ENCODE measurements around the gene TRAF3.

The TRAF3 gene

GRCh38 chr14:102793531-102794328, 16.5 kb downstream of the TRAF3 start:
- Histone ChIP-seq H3K9ac (no peak overlapping the region), H3K4me1 (peaks cover 21 to 34% (median 26%) of the 10 kb centered on the region in 10 experiments), H4K20me1 (peaks cover 16 to 100% (median 90%) of the 10 kb centered on the region in 11 experiments; a peak in 21 of 22 replicates), H3K9me3 (replicated peaks in 1 of 11) (peaks cover 18 to 40% (median 33%) of the 10 kb centered on the region in 11 experiments), H3K27me3 (no peaks in the 10 kb centered on the region), H3K27ac (peak overlapping the region in 2 of 11 experiments; percentile 11 to 69; a peak in 3 of 22 replicates), H3K4me3 (no peak overlapping the region), H3K4me2 (peak overlapping the region in 9 of 11 experiments; percentile 18 to 93 (median 63); a peak in 17 of 22 replicates), H3K36me3 (peaks cover 0 to 45% (median 30%) of the 10 kb centered on the region in 11 experiments; a peak in 21 of 22 replicates)
- no peak for TF ChIP-seq Cebpa-rat (IDR thresholded peaks at IDR 0.05)

GRCh38 chr14:102795060-102795925, 18.0 kb downstream of the TRAF3 start:
- Histone ChIP-seq H3K27ac (peak overlapping the region in 10 of 11 experiments; percentile 0 to 69 (median 47); a peak in 12 of 22 replicates), H3K4me1 (peaks cover 26 to 50% (median 38%) of the 10 kb centered on the region in 10 experiments), H3K9ac (peak overlapping the region in 1 of 11 experiments; percentile 24; a peak in 3 of 22 replicates), H3K36me3 (peaks cover 0 to 45% (median 30%) of the 10 kb centered on the region in 11 experiments; a peak in 21 of 22 replicates), H4K20me1 (peaks cover 31 to 100% (median 90%) of the 10 kb centered on the region in 11 experiments; a peak in 20 of 22 replicates), H3K9me3 (replicated peaks in 1 of 11) (peaks cover 18 to 38% (median 33%) of the 10 kb centered on the region in 11 experiments), H3K4me3 (no peak overlapping the region), H3K27me3 (no peaks in the 10 kb centered on the region), H3K4me2 (peak overlapping the region; percentile 5 to 93 (median 63); a peak in 20 of 22 replicates)
- TF ChIP-seq Cebpa-rat (IDR thresholded peaks at IDR 0.05), result peak; percentile 7 to 80 (median 56); a peak in 15 of 22 replicates

GRCh38 chr14:102796661-102797190, 19.5 kb downstream of the TRAF3 start:
- Histone ChIP-seq H3K27ac (no peak overlapping the region), H3K36me3 (peaks cover 0 to 41% (median 27%) of the 10 kb centered on the region in 11 experiments; a peak in 21 of 22 replicates), H3K4me3 (no peak overlapping the region), H3K4me1 (peaks cover 27 to 50% (median 39%) of the 10 kb centered on the region in 10 experiments), H3K4me2 (no peak overlapping the region), H3K27me3 (no peaks in the 10 kb centered on the region), H3K9me3 (replicated peaks in 1 of 11) (peaks cover 18 to 33% (median 24%) of the 10 kb centered on the region in 11 experiments), H3K9ac (no peak overlapping the region), H4K20me1 (peaks cover 31 to 100% (median 85%) of the 10 kb centered on the region in 11 experiments; a peak in 20 of 22 replicates)
- no peak for TF ChIP-seq Cebpa-rat (IDR thresholded peaks at IDR 0.05)

DNA sequence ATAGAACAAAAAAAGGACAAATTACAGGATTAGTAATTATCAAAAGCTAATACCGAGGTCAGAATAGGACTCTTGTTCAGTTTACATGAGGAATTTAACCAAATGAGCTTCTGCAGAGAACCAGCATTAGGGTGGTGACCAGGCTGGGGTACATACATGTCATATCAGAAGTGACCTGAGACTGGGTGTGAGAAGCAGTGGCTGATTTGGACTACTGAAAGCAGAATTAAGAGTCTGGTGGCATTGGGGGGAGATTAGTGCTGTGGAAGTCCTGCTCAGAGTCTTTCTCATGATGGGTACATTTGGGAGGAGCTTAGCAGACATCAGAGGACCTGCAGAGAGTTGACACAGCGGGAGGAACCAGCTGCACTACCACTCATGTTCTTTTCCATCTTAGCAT, 21.7 kb downstream of the TRAF3 start:
- Histone ChIP-seq H4K20me1 (peaks cover 35 to 96% (median 84%) of the 10 kb centered on the region in 11 experiments; a peak in 20 of 22 replicates), H3K27me3 (no peaks in the 10 kb centered on the region)

GRCh38 chr14:102799684-102800562, 22.7 kb downstream of the TRAF3 start:
- no peak for TF ChIP-seq Cebpa-rat (IDR thresholded peaks at IDR 0.05)
- Histone ChIP-seq H4K20me1 (peaks cover 42 to 96% (median 84%) of the 10 kb centered on the region in 11 experiments; a peak in 20 of 22 replicates), H3K36me3 (peaks cover 0 to 30% (median 5%) of the 10 kb centered on the region in 11 experiments; a peak in 9 of 22 replicates), H3K27me3 (no peaks in the 10 kb centered on the region), H3K27ac (no peak overlapping the region), H3K9me3 (replicated peaks in 1 of 11) (0 out of 22 replicates have a peak, but pooled peaks cover 0 to 9% (median 0%) of the 10 kb centered on the region in 11 experiments), H3K4me3 (no peak overlapping the region), H3K4me1 (peaks cover 18 to 50% (median 37%) of the 10 kb centered on the region in 10 experiments), H3K4me2 (peak overlapping the region in 6 of 11 experiments; percentile 3 to 38 (median 24); a peak in 9 of 22 replicates), H3K9ac (no peak overlapping the region)

More for the DNA sequence above, 21.7 kb downstream of the TRAF3 start:
- Histone ChIP-seq H3K4me1 (peaks cover 22 to 51% (median 40%) of the 10 kb centered on the region in 10 experiments), H3K4me3 (no peak overlapping the region), H3K4me2 (no peak overlapping the region), H3K9me3 (replicated peaks in 1 of 11) (peaks cover 0 to 11% (median 2%) of the 10 kb centered on the region in 11 experiments; a peak in 13 of 22 replicates), H3K9ac (no peak overlapping the region), H3K27ac (no peak overlapping the region), H3K36me3 (peaks cover 0 to 23% (median 7%) of the 10 kb centered on the region in 11 experiments; a peak in 12 of 22 replicates)
- no peak for TF ChIP-seq Cebpa-rat (IDR thresholded peaks at IDR 0.05)

DNA sequence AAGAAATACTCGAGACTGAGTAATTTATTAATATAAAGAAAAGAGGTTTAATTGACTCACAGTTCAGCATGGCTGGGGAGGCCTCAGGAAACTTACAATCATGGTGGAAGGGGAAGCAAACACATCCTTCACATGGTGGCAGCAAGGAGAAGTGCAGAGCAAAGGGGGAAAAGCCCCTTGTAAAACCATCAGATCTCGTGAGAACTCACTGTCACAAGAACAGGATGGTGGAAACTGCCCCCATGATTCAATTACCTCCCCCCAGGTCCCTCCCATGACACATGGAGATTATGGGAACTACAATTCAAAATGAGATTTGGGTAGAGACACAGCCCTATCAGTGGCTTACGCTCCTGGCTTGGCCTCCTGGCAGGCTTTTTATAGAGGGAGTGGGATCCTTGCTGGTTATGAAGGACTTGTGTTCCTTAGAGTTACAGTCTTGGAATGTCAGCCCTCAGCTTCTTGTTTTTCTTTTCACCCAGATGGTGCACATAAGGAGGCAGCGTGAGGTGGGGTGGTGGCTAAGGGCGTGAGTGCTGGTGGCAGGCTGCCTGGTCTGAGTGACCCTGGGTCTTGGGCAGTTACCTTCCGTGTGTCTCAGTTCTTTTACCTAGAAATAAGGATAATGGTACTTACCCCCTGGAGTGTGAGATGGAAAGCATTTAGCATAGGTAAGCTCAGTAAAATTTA, 25.7 kb downstream of the TRAF3 start:
- Histone ChIP-seq H3K27me3 (no peaks in the 10 kb centered on the region), H3K4me1 (peaks cover 38 to 71% (median 56%) of the 10 kb centered on the region in 10 experiments), H3K4me3 (no peak overlapping the region), H4K20me1 (peaks cover 51 to 96% (median 84%) of the 10 kb centered on the region in 11 experiments; a peak in 21 of 22 replicates), H3K4me2 (0 out of 22 replicates have a peak overlapping the region, but pooled peaks of 1 of the 11 experiments have one; percentile 9), H3K36me3 (peaks cover 0 to 28% (median 3%) of the 10 kb centered on the region in 11 experiments; a peak in 7 of 22 replicates), H3K9me3 (replicated peaks in 1 of 11) (0 out of 22 replicates have a peak, but pooled peaks cover 0 to 9% (median 0%) of the 10 kb centered on the region in 11 experiments), H3K9ac (no peak overlapping the region), H3K27ac (no peak overlapping the region)
- TF ChIP-seq Cebpa-rat (IDR thresholded peaks at IDR 0.05), result no peak

DNA sequence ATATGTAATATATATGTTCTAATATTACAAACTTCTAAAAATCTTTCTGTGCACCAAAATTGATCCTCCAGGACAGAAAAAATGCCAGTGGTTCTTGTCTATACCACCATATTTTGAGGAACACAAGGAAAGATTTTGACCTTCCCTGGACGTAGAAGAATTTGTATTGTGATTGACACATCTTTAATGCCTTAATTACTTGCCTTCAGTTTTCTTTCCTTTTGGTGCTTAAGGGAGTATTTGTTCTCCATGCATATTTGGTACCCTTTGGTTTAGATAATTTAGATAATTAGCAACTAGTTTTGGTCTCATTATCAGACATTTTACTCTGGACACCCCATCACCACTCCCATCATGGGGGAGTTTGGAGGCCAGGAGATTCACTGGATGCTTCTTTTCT, 27.6 kb downstream of the TRAF3 start:
- Histone ChIP-seq H3K4me1 (peaks cover 35 to 61% (median 49%) of the 10 kb centered on the region in 10 experiments), H4K20me1 (peaks cover 42 to 96% (median 82%) of the 10 kb centered on the region in 11 experiments; a peak in 21 of 22 replicates), H3K27ac (no peak overlapping the region), H3K4me2 (peak overlapping the region; percentile 36 to 69 (median 54); a peak in 19 of 22 replicates), H3K27me3 (no peaks in the 10 kb centered on the region), H3K36me3 (peaks cover 0 to 33% (median 4%) of the 10 kb centered on the region in 11 experiments; a peak in 7 of 22 replicates), H3K9ac (no peak overlapping the region), H3K9me3 (replicated peaks in 1 of 11) (0 out of 22 replicates have a peak, but pooled peaks cover 0 to 9% (median 0%) of the 10 kb centered on the region in 11 experiments), H3K4me3 (no peak overlapping the region)
- no peak for TF ChIP-seq Cebpa-rat (IDR thresholded peaks at IDR 0.05)
